ENCODE measurements around the gene JAK1.

Gene JAK1

DNA sequence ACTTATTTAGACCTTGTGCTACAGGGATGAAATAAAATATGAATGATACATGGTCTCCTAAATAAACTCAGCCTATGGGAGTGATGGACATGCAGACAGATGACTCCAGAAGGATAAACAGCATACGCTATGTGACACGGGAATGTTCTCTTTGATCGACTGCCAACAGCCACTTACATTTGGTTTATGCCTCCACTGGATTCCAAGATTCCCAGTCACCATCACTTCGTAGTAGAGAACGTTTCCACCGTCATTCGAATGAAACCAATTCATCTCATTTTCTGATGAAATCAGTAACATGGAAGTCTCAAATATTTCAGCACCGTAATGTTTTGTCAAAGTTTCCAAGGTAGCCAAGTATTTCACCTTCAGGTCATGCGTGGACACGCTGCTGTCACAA lies 99.7 kb downstream of the JAK1 start:
- DNase-seq (ENCODE audit: low read depth) = no peak

GRCh38 chr1:64865105-64865757 lies 101.1 kb downstream of the JAK1 start:
- no peak for DNase-seq (ENCODE audit: low read depth)

- DNase-seq (ENCODE audit: low read depth) = no peak
Observed at GRCh38 chr1:64864018-64864940, 102.1 kb downstream of the JAK1 start.

DNA sequence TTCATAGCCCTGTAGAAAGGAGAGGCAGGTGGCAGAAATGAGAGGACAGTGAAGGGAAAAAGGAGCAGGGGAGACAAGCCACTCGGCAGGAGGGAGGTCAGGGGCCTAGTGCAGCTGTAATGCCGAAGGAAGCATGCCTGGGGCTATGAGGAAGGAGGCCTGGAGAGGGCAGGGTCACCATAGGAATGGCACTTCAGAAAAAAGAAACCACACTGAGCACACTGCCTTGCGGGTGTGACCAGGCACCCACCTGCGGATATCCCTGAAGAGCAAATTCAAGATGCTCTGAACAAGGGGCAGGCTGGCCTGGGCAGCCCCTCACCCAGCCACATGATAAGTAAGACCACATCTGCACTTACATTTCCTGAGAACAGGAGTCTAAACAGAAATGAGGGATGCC lies 104.7 kb downstream of the JAK1 start:
- DNase-seq (ENCODE audit: low read depth) = no peak

DNA sequence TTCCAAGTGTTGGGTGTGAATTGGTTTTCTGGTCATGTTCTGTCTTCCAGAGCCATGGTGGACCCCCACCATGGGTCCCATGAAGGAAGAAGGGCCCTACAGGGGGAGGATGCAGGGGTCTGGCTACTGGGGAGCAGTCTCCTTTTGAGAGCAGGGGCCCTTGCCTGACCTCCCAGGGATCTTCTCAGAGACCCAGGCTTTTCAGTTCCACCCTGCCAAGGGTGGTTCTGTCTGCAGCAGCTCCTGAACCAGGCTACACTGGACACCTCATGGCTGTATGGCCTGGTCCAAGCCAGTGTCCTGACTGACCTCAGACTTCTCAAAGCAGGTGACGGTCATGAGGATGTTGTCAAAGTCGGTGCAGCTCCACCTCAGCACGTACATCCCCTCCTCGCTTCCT lies 109.0 kb downstream of the JAK1 start:
- DNase-seq (ENCODE audit: low read depth) = no peak

- DNase-seq (ENCODE audit: low read depth) = no peak
Observed at GRCh38 chr1:64856553-64856952, 109.8 kb downstream of the JAK1 start.

DNA sequence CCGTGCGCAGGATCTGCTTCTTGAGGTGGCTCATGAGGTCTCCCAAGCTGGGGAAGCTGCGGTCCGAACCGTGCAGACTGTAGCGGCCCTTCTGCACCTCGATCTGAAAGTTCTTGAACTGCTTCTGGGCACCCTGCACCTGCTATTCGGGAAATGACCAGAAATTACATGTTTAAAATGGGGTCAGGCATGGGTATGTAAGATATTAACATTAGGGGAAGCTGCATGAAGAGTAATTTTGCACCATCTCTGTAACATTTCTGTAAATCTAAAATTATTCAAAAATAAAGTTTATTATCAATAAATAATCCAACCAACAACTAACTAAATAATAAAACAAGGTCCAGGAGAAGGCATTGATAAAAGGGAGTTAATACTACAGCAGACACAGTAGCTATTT lies 110.8 kb downstream of the JAK1 start:
- DNase-seq (ENCODE audit: low read depth) = no peak

- no peak for DNase-seq (ENCODE audit: low read depth)
Observed at GRCh38 chr1:64854674-64855073, 111.7 kb downstream of the JAK1 start.

GRCh38 chr1:64851664-64852063 lies 114.7 kb downstream of the JAK1 start:
- no peak for DNase-seq (ENCODE audit: low read depth)

- DNase-seq (ENCODE audit: low read depth) = no peak
Observed at GRCh38 chr1:64850846-64851245, 115.5 kb downstream of the JAK1 start.

DNA sequence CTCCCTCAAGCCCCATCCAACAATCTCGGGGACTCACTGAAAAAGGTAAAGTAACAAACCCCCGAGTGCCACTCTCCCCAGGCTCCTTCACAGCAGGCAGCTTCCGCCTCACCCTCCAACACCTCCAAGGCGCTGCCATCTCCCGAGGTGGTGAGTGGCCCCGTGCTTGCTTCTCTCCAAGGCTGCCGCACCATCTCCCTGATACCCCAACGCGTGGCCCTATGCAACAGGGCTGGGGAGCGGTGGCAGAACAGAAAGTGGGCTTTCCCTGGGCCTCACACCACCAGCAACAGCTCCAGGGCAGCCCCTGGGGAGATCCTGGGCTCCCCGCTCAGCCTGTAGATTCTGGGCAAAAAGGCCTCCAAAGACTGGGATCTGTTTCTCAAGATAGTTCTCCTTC lies 116.4 kb downstream of the JAK1 start:
- DNase-seq (ENCODE audit: low read depth) = no peak

DNA sequence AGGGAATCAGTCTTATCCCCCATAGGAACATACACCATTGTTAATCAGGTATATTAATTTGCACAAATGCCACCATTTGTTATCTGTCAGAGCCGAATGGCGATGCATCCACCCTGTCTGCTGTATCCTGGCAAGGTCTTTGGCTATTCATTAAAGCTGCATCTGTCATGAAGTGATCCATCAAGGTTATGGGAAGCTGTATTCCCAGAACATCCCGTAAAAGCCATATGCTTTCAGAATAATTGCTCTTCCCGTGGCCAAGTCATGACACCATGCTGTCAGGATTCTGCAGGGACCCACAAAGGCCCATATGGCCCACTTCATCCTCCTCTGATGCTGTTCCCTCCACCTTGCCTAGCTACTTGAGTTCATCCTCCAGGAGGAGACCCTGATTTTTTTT lies 117.5 kb downstream of the JAK1 start:
- no peak for DNase-seq (ENCODE audit: low read depth)

- DNase-seq (ENCODE audit: low read depth) = no peak
Observed at GRCh38 chr1:64848136-64848535, 118.2 kb downstream of the JAK1 start.

GRCh38 chr1:64847666-64848065 lies 118.7 kb downstream of the JAK1 start:
- no peak for DNase-seq (ENCODE audit: low read depth)

DNA sequence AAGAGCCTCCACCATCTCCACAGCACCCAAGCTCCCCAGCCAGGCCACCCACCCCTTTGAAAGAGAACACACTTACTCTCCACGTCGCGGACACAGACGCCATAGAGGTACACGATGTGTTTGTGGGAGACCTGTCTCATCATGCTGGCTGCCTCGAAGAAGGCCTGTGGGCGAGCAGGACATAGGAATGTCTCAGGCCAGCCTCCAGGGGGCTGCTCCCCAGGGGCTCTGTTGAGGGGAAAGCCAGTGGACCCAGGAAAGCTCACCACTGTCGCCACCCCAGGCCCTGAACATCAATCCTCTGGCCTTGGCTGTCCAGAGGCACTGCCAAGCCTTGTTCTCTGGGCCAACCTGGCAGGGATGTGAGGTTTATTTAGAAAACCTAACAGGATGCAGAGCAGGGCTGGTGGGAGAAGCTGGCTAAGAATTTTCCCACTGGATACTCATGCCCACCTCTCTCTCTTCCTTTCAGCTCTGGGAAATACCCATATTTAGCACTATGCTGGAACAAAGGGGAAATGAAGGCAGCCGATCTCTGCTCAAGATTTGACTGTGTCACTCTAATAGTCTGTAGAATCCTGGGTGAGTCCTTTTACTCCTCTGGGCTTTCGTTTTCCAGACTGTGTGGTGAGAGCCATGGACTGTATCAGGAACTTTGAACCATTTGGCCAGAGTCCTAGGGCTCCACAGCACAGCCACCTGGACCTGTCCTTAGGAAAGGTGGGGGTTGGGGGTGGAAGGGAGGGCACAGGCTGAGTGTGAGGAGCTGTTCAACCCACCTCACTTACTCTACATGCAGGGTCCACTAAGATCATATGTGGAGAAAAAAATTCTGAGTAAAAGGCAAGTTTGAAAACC lies 119.5 kb downstream of the JAK1 start:
- no peak for DNase-seq (ENCODE audit: low read depth)

GRCh38 chr1:64845831-64846425 lies 120.4 kb downstream of the JAK1 start:
- no peak for DNase-seq (ENCODE audit: low read depth)

DNA sequence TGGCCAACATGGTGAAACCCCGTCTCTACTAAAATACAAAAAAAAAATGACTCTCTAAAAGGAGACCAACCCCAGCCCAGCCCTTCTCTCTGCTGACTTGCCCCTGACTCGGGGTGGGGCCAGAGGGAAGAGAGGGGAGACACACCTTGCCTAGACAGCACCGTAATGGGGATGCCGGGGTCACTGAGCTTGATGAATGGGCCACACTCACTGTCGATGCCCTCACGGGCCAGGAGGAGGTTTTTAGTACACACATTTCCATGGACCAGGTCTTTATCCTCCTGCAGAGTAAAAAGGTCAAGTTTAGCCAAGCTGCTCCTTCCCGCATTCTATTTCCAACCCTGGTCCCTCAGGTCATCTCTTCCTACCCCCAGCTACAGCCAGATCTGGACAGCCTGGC lies 121.7 kb downstream of the JAK1 start:
- DNase-seq (ENCODE audit: low read depth) = no peak

GRCh38 chr1:64844175-64844574 lies 122.2 kb downstream of the JAK1 start:
- DNase-seq (ENCODE audit: low read depth) = no peak

GRCh38 chr1:64843675-64844074 lies 122.7 kb downstream of the JAK1 start:
- no peak for DNase-seq (ENCODE audit: low read depth)

DNA sequence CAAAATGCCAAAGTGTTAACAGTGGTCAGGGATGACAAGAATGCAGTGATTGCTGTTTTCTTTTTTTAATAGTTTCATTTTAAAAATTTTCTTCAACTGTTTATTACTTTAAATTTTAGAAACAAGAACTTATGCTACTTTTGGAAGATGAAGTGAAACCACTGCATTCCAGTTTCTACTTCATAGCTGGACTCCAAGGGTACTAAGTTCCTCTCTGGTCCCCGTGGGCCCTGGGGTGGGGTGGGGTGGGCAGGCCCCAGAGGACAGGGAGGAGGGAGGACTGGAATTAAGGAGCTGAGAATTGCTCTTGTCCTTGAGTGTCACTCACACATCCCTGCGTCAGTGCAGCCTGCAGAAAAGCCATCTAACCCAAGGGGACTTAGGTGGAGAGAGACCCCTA lies 124.1 kb downstream of the JAK1 start:
- no peak for DNase-seq (ENCODE audit: low read depth)

GRCh38 chr1:64841330-64842065 lies 124.9 kb downstream of the JAK1 start:
- DNase-seq (ENCODE audit: low read depth) = no peak

Measured in non-pigmented ciliary epithelial cell (primary cell).